ENCODE data around the gene ASB18. TPM values are rescaled to one million over a fixed set of nuclear protein-coding genes. Genes with fewer than 3 reads are reported as not detected.

The ASB18 gene
- total RNA-seq, 1 donor from 2014 or later = not detected

DNA sequence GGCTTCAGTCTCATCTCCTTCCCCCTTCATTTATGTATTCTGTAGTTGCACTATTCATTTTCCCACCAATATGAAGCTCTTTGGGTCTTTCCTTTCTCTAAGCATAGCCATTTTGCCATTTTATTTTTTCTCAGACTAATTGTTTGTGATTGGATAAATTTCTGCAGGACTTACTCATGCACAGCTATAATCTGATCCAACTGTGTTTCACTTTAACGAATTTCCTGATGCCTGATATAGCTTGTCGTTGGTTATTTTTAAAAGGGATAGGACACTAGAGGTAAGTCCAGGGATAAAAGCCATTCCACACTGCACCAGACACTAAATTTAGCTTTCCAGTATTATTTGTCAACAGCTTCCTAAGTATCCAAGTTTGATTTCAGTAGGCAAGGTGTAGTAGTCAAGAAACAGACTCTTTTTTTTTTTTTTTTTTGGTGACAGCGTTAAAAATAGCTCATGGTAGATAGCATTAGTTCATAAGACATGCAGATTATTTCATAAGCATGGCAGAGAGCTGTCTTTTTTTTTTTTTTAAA lies 17.4 kb downstream of the ASB18 start:
- Histone ChIP-seq H3K36me3 (ENCODE audit: control insufficient read depth, insufficient read depth, low read length) (no peaks in the 10 kb centered on the region), H3K4me3 (ENCODE audit: low read depth, low read length) (no peak overlapping the region), H3K27me3 (ENCODE audit: control insufficient read depth, insufficient read depth, low read length) (peaks cover 5% of the 10 kb centered on the region)
- TF ChIP-seq, protein P1, sequence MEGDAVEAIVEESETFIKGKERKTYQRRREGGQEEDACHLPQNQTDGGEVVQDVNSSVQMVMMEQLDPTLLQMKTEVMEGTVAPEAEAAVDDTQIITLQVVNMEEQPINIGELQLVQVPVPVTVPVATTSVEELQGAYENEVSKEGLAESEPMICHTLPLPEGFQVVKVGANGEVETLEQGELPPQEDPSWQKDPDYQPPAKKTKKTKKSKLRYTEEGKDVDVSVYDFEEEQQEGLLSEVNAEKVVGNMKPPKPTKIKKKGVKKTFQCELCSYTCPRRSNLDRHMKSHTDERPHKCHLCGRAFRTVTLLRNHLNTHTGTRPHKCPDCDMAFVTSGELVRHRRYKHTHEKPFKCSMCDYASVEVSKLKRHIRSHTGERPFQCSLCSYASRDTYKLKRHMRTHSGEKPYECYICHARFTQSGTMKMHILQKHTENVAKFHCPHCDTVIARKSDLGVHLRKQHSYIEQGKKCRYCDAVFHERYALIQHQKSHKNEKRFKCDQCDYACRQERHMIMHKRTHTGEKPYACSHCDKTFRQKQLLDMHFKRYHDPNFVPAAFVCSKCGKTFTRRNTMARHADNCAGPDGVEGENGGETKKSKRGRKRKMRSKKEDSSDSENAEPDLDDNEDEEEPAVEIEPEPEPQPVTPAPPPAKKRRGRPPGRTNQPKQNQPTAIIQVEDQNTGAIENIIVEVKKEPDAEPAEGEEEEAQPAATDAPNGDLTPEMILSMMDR (IDR thresholded peaks at IDR 0.05; ENCODE audit: insufficient read depth, low read length, poor library complexity, severe bottlenecking) = no peak
- no peak for DNase-seq (ENCODE audit: low read depth)

DNA sequence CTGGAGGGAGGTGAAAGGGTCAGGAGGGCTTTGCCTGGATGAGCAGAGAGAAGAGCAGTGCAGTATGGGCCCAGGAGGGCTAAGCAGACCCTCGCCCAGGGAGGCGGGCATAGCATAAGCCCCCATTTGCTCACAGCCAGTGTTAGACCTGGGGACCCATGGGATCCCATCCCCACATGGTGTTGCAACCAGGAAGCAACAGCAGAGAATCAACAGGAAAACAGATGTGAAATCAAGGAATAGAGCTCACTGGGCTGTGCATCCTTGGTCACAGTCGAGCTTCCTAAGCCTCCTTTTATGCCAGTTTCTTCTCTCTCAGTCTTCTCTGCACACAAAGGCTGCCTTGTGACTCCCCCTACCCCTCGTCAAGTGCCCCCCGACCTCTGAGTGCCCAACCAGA lies 19.9 kb downstream of the ASB18 start:
- TF ChIP-seq, protein P1 (IDR thresholded peaks at IDR 0.05; ENCODE audit: insufficient read depth, low read length, poor library complexity, severe bottlenecking) = no peak
- Histone ChIP-seq H3K27me3 (ENCODE audit: control insufficient read depth, insufficient read depth, low read length) (peaks cover 11% of the 10 kb centered on the region), H3K4me3 (ENCODE audit: low read depth, low read length) (no peak overlapping the region), H3K36me3 (ENCODE audit: control insufficient read depth, insufficient read depth, low read length) (no peaks in the 10 kb centered on the region)
- no peak for DNase-seq (ENCODE audit: low read depth)

DNA sequence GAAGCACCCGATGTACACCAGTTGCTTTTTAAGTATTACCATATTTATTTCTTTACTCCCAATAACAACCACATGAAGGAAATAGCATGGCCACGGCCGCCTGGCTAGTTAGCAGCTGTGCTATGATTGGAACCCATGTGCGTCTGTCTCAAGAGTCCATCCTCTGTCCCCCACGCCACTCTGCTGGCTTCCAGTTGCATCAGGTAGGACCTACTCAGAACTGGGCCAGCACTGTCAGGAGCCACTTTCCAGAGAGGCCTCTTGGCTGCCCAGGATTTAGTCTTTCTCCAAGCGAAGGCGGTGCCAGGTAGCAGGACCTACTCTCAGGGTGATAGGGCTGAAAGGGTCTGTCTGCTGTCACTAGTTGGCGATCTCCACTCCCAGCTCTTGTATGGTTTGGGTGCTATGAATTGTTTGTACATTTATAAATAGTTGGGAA lies 22.1 kb downstream of the ASB18 start:
- TF ChIP-seq, protein P1 (IDR thresholded peaks at IDR 0.05; ENCODE audit: insufficient read depth, low read length, poor library complexity, severe bottlenecking) = no peak
- no peaks in the 10 kb centered on the region for H3K36me3 ChIP-seq (ENCODE audit: control insufficient read depth, insufficient read depth, low read length)
- DNase-seq (ENCODE audit: low read depth) = no peak
- H3K27me3 ChIP-seq (ENCODE audit: control insufficient read depth, insufficient read depth, low read length) = peaks cover 25% of the 10 kb centered on the region
- H3K4me3 ChIP-seq (ENCODE audit: low read depth, low read length) = no peak overlapping the region

DNA sequence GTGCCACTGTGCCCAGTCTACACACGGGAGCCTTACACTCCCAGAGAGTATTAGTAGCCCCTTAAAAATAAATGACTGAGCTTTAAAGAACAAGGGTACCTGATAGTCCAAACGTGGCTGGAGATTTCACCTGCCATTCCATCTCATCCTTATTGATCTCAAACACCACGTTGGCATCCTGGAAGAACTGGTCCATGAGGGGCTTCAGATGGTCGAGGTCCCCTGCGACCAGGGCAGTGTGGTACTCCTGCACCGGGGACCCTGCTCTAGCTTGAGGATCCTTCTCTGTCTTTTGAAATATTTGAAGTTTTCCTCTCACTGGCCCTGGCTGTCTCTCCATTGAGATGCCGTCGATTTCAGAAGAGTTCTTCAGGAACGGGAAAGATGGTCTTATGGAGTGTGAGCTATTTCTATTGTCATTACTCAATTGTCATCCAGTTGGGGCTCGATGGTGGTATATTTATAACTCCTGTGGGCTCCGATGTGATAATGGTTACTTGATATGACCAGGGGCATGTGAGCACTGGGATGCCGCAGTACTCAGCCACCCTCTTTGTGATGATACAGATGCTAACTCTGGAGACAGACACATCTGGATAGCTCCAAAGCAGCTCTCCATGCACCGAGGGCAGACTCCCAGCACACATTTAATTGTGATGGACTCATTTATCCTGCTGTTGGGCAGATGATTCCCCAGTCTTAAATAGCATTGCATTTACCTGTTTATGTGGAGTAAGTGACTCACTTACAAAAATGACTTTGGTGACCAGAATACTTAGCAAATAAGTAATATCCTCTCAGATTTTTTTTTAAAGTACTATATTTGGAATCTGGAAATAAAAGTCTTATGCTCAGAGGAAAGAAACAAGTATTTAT lies 22.8 kb downstream of the ASB18 start:
- Histone ChIP-seq H3K4me3 (ENCODE audit: low read depth, low read length) (no peak overlapping the region), H3K27me3 (ENCODE audit: control insufficient read depth, insufficient read depth, low read length) (peaks cover 32% of the 10 kb centered on the region), H3K36me3 (ENCODE audit: control insufficient read depth, insufficient read depth, low read length) (no peaks in the 10 kb centered on the region)
- TF ChIP-seq, protein P1 (IDR thresholded peaks at IDR 0.05; ENCODE audit: insufficient read depth, low read length, poor library complexity, severe bottlenecking) = no peak
- DNase-seq (ENCODE audit: low read depth) = no peak

DNA sequence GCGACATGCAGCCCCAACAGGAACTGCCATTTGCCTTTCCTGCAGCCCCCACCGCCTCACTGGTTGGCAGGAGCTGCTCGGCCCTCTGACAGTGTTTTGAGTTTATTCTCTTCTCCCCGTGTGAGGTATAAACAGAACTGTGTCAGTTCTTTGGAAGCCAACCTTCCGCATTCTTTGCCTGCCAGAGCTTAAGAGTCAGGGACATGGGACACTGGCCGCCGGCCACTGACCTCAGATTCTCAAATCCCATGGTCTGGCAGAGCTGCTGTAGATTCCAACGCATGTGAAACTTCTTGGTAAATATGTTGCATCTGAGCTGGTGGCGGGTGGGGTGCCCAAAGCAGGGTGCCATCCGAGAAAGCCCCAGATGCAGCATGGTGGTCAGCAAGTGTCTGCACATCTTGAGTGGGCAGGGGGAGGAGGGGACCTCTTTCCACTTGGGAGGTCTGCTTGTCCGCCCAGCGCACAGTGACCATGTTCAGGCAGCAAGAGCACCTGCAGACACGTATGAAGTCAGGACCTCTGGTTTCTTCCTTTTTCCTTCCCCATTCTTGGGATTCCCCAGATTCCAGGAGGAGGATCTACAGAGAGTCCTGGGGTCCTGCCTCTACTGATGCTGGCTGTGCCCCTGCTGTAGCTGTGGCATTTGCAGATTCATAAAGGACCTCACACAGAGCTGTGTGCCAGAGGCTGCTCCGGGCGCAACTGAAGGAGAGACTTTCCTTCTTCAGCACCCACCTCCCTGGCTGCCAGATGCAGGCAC lies 23.8 kb downstream of the ASB18 start:
- DNase-seq (ENCODE audit: low read depth) = no peak
- Histone ChIP-seq H3K27me3 (ENCODE audit: control insufficient read depth, insufficient read depth, low read length) (peaks cover 41% of the 10 kb centered on the region), H3K36me3 (ENCODE audit: control insufficient read depth, insufficient read depth, low read length) (no peaks in the 10 kb centered on the region), H3K4me3 (ENCODE audit: low read depth, low read length) (no peak overlapping the region)
- TF ChIP-seq, protein P1 (IDR thresholded peaks at IDR 0.05; ENCODE audit: insufficient read depth, low read length, poor library complexity, severe bottlenecking) = no peak
